GM12865 (cell line): ENCODE results near the gene ARFGEF3.

ENCODE experiments used
- DNase-seq: peaks from one replicate; pipeline ENCODE4 v3.0.0; 2010; ENCODE audit warnings: low read depth
- H3K4me3 ChIP-seq: 2 replicates; pipeline ENCODE4 v1.5.1; 2011; ENCODE audit warnings: mild to moderate bottlenecking, low read depth, low read length, control low read depth
- TF ChIP-seq, protein P1 (sequence below): IDR thresholded peaks from 2 replicates; pipeline ENCODE4 v1.5.1; 2011; ENCODE audit warnings: low read length, control low read depth, low read depth, inconsistent platforms; ENCODE audit not compliant: insufficient read depth; ENCODE audit errors: missing control alignments

ARFGEF3 gene

DNA sequence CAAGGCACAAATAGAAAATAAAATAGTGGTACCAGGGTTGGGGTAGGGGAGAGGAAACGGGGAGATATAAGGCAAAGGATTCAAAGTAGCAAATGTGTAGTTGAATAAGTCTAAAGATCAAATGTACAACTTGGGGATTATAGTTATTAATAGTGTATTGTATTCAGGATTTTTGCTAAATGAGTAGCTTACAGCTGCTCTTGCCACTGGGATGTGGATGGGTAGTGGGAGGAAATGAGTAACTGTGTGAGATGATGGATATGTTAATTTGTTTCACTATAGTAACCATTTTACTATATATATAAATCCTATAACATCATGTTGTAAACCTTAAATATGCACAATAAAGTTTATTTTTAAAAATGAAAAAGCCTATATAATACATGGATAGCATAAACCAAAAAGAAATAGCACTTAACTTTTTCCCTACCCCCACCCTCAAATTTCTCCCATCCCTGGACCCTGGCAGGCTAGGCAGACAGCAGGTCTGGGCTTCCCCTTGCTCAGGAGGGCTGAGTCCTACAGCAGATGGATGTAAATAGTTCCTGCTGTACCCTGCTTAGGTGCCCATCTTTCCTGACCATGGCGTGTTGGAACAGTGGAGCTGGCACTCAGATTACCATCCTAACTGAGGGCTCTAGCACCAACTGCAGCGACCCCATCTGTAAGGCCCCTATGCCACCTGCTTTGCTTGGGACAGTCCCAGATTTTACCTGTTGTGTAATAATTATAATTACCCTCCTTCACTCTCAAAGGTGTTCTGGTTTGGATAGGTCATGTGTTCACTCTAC, 85.1 kb downstream of the ARFGEF3 start:
- TF ChIP-seq, protein P1, sequence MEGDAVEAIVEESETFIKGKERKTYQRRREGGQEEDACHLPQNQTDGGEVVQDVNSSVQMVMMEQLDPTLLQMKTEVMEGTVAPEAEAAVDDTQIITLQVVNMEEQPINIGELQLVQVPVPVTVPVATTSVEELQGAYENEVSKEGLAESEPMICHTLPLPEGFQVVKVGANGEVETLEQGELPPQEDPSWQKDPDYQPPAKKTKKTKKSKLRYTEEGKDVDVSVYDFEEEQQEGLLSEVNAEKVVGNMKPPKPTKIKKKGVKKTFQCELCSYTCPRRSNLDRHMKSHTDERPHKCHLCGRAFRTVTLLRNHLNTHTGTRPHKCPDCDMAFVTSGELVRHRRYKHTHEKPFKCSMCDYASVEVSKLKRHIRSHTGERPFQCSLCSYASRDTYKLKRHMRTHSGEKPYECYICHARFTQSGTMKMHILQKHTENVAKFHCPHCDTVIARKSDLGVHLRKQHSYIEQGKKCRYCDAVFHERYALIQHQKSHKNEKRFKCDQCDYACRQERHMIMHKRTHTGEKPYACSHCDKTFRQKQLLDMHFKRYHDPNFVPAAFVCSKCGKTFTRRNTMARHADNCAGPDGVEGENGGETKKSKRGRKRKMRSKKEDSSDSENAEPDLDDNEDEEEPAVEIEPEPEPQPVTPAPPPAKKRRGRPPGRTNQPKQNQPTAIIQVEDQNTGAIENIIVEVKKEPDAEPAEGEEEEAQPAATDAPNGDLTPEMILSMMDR, result no peak
- no peak overlapping the region for H3K4me3 ChIP-seq
- DNase-seq, result no peak

DNA sequence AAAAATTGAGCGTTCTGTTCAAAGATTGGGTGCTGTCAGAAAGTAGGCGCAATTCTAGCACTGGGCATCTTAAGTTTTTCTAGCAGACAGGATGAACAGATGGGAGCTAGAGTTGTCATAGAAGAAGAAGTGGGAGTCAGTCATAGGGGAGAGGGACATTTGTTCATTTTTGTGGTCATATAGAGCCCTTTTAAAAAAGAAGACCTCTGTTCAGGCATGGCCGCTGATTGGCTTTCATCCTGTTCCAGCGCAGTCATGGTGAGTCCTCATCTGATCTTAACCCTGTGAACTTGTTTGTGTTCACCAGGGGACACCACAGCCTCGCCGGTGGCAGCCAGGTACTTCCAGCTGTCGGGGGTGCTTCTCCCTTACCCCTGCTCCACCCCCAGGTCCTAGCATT, 86.3 kb downstream of the ARFGEF3 start:
- TF ChIP-seq, protein P1, result no peak
- H3K4me3 ChIP-seq, result no peak overlapping the region
- no peak for DNase-seq

DNA sequence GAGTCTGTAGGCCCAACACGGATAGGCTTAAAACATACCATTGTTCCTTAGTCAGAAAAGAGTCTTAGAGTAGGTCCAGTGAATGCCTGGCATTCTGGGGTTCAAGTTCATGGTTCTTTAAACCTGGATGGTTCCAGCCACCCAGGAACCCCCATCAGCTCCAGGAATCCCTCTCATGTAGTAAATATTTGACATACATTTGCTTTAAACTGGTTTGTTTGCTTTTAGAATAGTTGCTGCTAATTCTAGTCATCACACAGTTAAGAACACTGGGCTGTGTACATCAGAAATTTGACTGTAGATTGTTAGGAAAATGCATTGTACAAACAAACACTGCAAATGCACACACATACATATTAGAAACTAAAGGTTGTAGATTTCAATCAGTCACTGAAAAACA, 87.1 kb downstream of the ARFGEF3 start:
- TF ChIP-seq, protein P1, result no peak
- no peak overlapping the region for H3K4me3 ChIP-seq
- DNase-seq, result no peak

DNA sequence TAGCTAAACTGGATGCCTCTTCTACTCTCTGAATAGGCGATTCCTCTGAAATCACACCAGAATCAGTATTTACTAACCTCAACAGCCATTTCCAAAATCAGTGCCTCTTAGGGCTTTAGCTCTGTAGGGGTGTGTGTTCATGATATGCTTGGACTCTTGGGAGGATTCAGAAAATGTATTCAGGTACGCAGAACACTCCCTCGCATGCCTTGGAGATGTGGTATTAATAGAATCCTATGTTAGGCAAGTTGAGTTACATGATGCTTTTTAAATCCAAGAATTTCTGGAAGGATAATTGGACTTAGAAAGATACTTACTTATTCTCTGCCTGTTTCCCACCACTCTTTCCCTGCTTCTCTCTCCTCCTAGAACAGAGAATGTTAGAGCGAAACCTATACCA, 88.3 kb downstream of the ARFGEF3 start:
- TF ChIP-seq, protein P1, result no peak
- DNase-seq, result no peak
- no peak overlapping the region for H3K4me3 ChIP-seq

DNA sequence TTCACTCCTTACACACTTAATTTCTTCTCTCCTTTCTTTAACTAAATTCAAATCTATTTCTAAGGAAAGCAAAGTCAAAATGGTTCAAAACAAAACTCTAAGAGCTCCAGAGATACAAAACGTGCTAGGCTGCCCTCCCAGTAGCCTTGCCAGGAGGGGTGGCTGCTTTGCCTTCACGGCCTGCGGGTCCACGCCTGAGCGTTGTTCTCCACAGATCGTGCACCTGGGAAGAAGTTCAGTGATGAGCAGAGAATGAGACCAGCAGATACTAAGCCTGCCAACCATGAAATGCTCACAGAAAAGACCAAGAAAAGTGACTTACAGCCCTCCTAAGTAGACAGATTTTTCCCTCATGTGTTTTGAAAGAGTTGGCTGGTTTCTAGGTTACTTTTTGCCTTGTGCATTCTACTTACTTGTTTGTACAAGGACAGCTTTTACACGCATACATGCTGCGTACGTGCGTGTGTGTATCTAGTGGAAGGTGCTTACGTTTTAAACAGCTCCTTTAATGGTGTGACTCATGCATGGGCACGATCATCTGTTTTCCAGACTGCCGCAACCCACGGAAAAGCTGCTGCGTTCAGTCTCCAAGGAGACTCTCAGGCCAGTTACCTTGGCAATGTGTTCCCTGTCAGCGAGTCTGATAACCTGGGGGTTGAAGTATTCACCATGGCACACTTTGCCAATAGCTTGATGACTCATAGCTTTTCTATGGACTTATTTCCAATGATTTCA, 88.9 kb downstream of the ARFGEF3 start:
- no peak overlapping the region for H3K4me3 ChIP-seq
- DNase-seq, result no peak
- TF ChIP-seq, protein P1, result no peak

DNA sequence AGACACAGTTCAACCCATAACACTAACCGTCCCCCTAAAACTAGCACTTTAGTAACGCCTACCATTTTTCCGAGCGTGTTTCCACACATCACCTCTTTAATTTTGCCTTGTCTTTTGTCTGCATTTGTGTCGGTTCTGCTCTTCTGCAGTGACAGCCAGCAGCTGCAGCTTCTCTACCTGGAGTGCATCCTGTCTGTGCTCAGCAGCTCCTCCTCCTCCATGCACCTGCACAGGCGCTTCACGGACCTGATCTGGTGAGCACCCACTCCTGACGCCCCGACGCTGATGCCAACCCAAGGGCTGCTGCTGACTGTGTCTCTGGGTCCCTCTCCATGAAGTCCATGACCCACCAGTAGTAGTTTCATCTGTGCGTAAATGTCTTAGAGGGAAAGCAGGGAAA, 92.0 kb downstream of the ARFGEF3 start:
- TF ChIP-seq, protein P1, result no peak
- no peak for DNase-seq
- H3K4me3 ChIP-seq, result no peak overlapping the region

DNA sequence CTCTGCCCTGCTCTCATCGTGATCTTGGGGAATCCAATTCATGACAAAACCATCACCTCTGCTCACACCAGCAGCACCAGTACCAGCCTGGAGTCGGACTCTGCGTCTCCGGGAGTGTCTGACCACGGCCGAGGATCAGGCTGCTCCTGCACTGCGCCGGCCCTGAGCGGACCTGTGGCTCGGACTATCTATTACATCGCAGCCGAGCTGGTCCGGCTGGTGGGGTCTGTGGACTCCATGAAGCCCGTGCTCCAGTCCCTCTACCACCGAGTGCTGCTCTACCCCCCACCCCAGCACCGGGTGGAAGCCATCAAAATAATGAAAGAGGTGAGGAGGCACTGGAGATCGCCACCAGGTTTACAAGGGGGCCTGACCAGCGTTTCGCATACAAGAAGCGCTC, 93.7 kb downstream of the ARFGEF3 start:
- TF ChIP-seq, protein P1, result no peak
- no peak for DNase-seq
- H3K4me3 ChIP-seq, result no peak overlapping the region
